WI38 (cell line): ENCODE measurements around the gene MIOX.

Experiments
- H3K4me3 ChIP-seq: 2 replicates; pipeline ENCODE4 v1.5.1; 2011; ENCODE audit warnings: low read depth, mild to moderate bottlenecking, control low read depth, low read length
- TF ChIP-seq, protein P1 (sequence below): IDR thresholded peaks from 2 replicates; pipeline ENCODE4 v1.5.1; 2012; ENCODE audit warnings: low read depth, mild to moderate bottlenecking, control low read depth, low read length

Gene MIOX

DNA sequence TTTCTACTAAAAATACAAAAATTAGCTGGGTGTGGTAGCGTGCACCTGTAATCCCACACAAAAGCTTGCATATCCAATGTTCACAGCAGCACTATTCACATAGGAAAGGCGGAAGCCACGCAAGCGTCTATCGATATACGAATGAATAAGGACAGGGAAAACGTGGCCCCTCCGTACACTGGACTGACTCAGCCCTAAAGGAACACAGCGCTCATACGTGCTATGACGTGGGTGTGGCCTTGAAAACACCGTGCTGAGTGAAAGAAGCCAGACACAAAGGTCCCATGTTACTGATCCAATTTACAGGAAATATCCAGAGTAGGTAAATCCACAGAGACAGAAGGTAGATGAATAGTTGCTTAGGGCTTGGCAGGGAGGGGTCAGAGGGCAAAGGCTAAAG lies 13.8 kb downstream of the MIOX start:
- H3K4me3 ChIP-seq: no peak overlapping the region
- TF ChIP-seq, protein P1, sequence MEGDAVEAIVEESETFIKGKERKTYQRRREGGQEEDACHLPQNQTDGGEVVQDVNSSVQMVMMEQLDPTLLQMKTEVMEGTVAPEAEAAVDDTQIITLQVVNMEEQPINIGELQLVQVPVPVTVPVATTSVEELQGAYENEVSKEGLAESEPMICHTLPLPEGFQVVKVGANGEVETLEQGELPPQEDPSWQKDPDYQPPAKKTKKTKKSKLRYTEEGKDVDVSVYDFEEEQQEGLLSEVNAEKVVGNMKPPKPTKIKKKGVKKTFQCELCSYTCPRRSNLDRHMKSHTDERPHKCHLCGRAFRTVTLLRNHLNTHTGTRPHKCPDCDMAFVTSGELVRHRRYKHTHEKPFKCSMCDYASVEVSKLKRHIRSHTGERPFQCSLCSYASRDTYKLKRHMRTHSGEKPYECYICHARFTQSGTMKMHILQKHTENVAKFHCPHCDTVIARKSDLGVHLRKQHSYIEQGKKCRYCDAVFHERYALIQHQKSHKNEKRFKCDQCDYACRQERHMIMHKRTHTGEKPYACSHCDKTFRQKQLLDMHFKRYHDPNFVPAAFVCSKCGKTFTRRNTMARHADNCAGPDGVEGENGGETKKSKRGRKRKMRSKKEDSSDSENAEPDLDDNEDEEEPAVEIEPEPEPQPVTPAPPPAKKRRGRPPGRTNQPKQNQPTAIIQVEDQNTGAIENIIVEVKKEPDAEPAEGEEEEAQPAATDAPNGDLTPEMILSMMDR: no peak

DNA sequence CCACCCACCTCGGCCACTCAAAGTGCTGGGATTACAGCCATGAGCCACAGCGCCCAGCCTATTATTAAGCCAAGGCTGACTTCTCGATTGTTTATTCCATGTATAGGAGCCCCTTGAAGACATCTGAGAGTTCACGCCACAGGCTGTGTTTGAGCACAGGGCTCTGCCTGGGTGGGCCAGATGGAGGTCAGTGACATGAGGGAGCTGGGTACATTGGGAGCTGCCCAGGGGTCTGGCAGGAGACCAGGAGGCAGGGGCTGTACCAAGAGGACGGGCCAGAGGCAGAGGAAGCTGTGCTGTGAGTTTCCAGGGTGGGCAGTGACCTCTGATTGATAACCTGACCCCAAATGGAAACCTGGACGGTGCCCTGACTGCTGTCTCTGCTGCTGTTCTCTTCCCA lies 15.4 kb downstream of the MIOX start:
- TF ChIP-seq, protein P1: no peak
- no peak overlapping the region for H3K4me3 ChIP-seq

DNA sequence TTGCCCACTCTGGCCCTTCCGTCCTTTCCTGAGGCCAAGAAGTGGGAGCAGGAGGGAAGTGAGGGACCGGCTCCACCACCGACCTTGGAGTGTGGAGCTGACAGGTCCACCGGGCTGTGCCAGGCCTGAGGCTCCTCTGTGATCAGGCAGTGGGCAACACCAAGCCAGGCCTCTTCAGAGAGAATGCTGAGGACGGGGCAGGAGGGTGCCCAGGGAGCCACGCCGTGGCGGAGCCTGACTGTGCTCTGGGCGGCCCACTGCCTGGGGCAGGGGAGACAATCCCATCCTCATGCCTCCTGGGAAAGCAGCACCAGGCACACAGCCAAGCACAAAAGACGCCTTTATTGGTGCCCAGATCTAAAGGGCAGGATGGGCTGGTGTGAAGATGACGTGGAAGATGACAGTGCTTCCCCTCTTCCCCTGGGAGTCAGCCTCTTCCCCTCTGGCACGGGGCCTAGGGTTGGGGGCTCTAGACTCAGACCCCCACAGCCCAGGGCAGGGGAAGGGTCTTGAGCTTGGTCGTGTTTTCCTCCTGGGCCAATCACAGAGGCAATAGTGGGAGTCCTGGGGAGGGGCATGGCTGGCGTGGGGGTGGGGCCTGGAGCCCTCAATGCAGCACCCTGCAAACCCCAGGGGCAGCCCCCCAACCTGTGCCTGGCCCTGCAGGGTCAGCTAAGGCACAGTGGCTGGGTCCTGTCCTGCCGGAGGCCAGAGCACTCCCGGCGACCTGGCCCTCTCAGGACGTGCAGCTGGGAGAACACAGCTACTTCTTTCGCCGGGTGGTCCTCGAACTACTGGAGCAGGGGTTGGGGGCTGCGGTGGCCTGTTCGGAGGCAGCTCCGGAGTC lies 16.2 kb downstream of the MIOX start:
- H3K4me3 ChIP-seq: no peak overlapping the region
- TF ChIP-seq, protein P1: no peak

GRCh38 chr22:50503475-50504145 lies 17.0 kb downstream of the MIOX start:
- TF ChIP-seq, protein P1: no peak
- no peak overlapping the region for H3K4me3 ChIP-seq

DNA sequence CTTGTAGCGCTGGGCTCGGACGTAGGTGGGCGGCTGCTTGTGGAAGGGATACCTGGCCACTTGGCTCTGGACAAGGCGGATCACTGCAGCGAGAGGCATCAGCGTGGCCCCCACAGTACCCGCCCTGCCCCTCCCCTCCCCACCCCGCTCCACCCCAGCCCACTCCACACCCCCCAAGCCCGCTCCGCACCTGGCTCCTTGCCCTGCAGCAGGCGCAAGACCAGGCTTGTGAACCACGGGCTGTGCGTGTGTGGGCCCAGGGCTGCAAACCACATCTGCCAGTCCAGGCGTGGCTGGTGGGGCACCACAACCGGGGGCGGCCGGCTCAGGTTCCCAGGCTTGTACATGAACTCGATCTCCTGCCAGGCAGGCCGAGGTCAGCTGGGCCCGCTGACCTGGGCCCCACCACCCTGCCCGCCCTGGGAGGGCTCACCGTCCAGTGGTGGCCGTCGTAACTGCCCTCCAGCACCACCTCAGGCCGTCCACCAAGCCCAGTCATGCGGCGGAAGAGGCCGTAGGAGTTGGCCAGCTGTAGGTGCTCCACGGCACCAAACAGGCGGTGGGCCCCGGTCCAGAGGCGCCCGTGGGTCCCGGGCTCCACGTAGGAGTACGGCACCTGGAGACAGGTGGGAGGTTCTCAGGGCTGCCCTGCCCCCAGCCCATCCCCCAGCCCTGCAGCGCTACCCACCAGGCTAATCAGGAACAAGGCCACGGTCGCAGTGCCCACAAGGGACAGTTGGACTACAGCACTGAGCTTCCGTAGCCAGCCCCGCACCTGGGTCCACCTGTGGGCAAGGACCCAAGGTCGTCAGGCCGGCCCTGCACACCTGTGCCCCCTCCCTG lies 17.9 kb downstream of the MIOX start:
- no peak overlapping the region for H3K4me3 ChIP-seq
- TF ChIP-seq, protein P1: no peak

- no peak overlapping the region for H3K4me3 ChIP-seq
Observed at GRCh38 chr22:50505276-50505775, 18.7 kb downstream of the MIOX start.

More at GRCh38 chr22:50505276-50505775, 18.7 kb downstream of the MIOX start:
- TF ChIP-seq, protein P1: no peak
